Ovary (tissue), 9 donors: ENCODE data around the gene CPXM2. TPM values are rescaled to one million over a fixed set of nuclear protein-coding genes. Genes with fewer than 3 reads are reported as not detected.

Source experiments
- DNase-seq, 5 donors: peaks; one replicate each; pipeline ENCODE4 v3.0.0-alpha.2; 2019 to 2020
- H3K27ac ChIP-seq, 2 donors: fragments of 200-600 bp; one replicate each; pipeline versions ENCODE4 v1.5.1 to v1.8.0; 2019 to 2022
- H3K27me3 ChIP-seq: fragments of 200-600 bp; one replicate; pipeline ENCODE4 v1.8.0; 2022
- H3K36me3 ChIP-seq: fragments of 200-600 bp; sonication (generic); one replicate; pipeline ENCODE4 v1.5.1; 2019
- H3K4me1 ChIP-seq: one replicate; pipeline ENCODE4 v1.8.1; 2013; ENCODE audit warnings: mild to moderate bottlenecking, moderate library complexity; ENCODE audit not compliant: insufficient read depth
- H3K4me3 ChIP-seq: fragments of 200-600 bp; sonication (generic); one replicate; pipeline ENCODE4 v1.5.1; 2017
- H3K9me3 ChIP-seq, 2 donors: fragments of 200-600 bp in 1 of 2; sonication (generic) in 1 of 2; one replicate each; pipeline versions ENCODE4 v1.5.1 to v1.8.1; 2013 to 2019; ENCODE audit warnings: mild to moderate bottlenecking in 1 of 2, moderate library complexity in 1 of 2
- CTCF ChIP-seq, 3 donors: fragments of 450-650 bp in 2 of 3; fragments of 200-600 bp in 1 of 3; IDR thresholded peaks; one replicate each; pipeline versions ENCODE4 v1.5.1 to v1.8.0; 2016 to 2022; ENCODE audit warnings: antibody characterized with exemption in 3 of 3, mild to moderate bottlenecking in 1 of 3
- EP300 ChIP-seq: sonication (generic); formaldehyde crosslinking; IDR thresholded peaks from one replicate; pipeline ENCODE4 v1.6.1; 2017; ENCODE audit warnings: antibody characterized with exemption
- POLR2A ChIP-seq: fragments of 450-650 bp; IDR thresholded peaks from one replicate; pipeline ENCODE4 v1.6.1; 2017; ENCODE audit warnings: antibody characterized with exemption, mild to moderate bottlenecking, moderate library complexity
- WGBS, 3 donors: extraction: QIAGEN DNeasy Blood & Tissue Kit in 1 of 3; methylation state at CpG; one replicate each; pipeline versions ENCODE4 v1.1.5 to v1.1.7; 2013 to 2017; 5-methylcytosine and 5-hydroxymethylcytosine counted together
- intact Hi-C, 4 donors: fragments of 100-400 bp; cut with DNase I; formaldehyde crosslinking; loops; one replicate each; pipeline versions ENCODE4 v1.11.0 to v1.15.1; 2022 to 2023
- polyA plus RNA-seq, 2 donors: library from polyadenylated mRNA; stranded (reverse); fragments of 200-250 nt in 1 of 2; fragments of 350-450 nt in 1 of 2; fragmentation: Illumina TruSeq in 1 of 2; extraction: RNeasy Lipid Tissue Mini Kit (QIAGEN cat#74804) in 1 of 2; gene quantifications; one replicate each; pipeline ENCODE4 v1.2.3, GENCODE V29; 2013 to 2014
- total RNA-seq, 7 donors: library from RNA; depleted of rRNA in 2 of 7; stranded (reverse); fragments of >200 nt in 2 of 7; fragmentation: NEBNext Ultra II Directional in 3 of 7; extraction: Animal tissue kit (Norgen Biotek cat#: 25700) in 3 of 7; gene quantifications; one replicate each; pipeline versions ENCODE4 v1.1.0 to v1.2.4, GENCODE V29; 2016 to 2023
- donor health status: DM: no; HTN: no; CAD: no; lungs with moderate emphysema.
- donor health status: DM: no; HTN: no; CAD: no.
- donor health status: Bipolar disorder and iron deficiency.
- donor health status: DM: yes; HTN: yes; CAD: no.
- donor health status: DM: no; HTN: no; CAD: no.
- donor health status: DM: yes; HTN: yes; CAD: no.

The CPXM2 gene
- total and polyA plus RNA-seq, 9 donors, result 5.5 to 66.0 (median 13.3) TPM

- no peaks in the 10 kb centered on the region for H3K36me3 ChIP-seq
- 69 to 79% (median 75%) methylated on average over 5 of the region's 5 CpGs for WGBS, 3 donors
- H3K9me3 ChIP-seq, result no peaks in the 10 kb centered on the region
- H3K4me1 ChIP-seq, result no peaks in the 10 kb centered on the region
- H3K4me3 ChIP-seq, result no peak overlapping the region
- H3K27me3 ChIP-seq, result no peaks in the 10 kb centered on the region
- DNase-seq, result no peak
- intact Hi-C loops, result no loop called here
- no peak overlapping the region for H3K27ac ChIP-seq
- TF ChIP-seq CTCF (IDR thresholded peaks at IDR 0.05) (no peak), POLR2A (no peak), EP300 (no peak)
Observed at GRCh38 chr10:123796736-123797135, 94.9 kb downstream of the CPXM2 start.

- Histone ChIP-seq H3K4me1 (no peaks in the 10 kb centered on the region), H3K9me3 (no peaks in the 10 kb centered on the region), H3K36me3 (no peaks in the 10 kb centered on the region), H3K4me3 (no peak overlapping the region), H3K27me3 (no peaks in the 10 kb centered on the region), H3K27ac (no peak overlapping the region)
- TF ChIP-seq EP300 (no peak), POLR2A (no peak), CTCF (IDR thresholded peaks at IDR 0.05) (no peak)
- 56 to 69% (median 59%) methylated on average over 11 of the region's 11 CpGs for WGBS, 3 donors
- no peak for DNase-seq
- intact Hi-C loops, result no loop called here
Observed at GRCh38 chr10:123795846-123796590, 95.6 kb downstream of the CPXM2 start.

GRCh38 chr10:123795196-123795780 is 96.3 kb downstream of the CPXM2 start:
- Histone ChIP-seq H3K9me3 (no peaks in the 10 kb centered on the region), H3K36me3 (no peaks in the 10 kb centered on the region), H3K4me3 (no peak overlapping the region), H3K27ac (no peak overlapping the region), H3K4me1 (no peaks in the 10 kb centered on the region), H3K27me3 (no peaks in the 10 kb centered on the region)
- DNase-seq, result no peak
- no peak for TF ChIP-seq EP300
- no peak for TF ChIP-seq CTCF (IDR thresholded peaks at IDR 0.05)
- TF ChIP-seq POLR2A, result no peak
- 85 to 89% (median 87%) methylated on average over 10 of the region's 10 CpGs for WGBS, 3 donors
- intact Hi-C loops, result no loop called here

- H3K36me3 ChIP-seq, result no peaks in the 10 kb centered on the region
- no peak overlapping the region for H3K27ac ChIP-seq
- no peak for DNase-seq
- intact Hi-C loops, result no loop called here
- no peaks in the 10 kb centered on the region for H3K27me3 ChIP-seq
- 85 to 89% (median 85%) methylated on average over 11 of the region's 11 CpGs for WGBS, 3 donors
- H3K4me1 ChIP-seq, result no peaks in the 10 kb centered on the region
- TF ChIP-seq EP300, result no peak
- no peak for TF ChIP-seq POLR2A
- no peak for TF ChIP-seq CTCF (IDR thresholded peaks at IDR 0.05)
- H3K9me3 ChIP-seq, result no peaks in the 10 kb centered on the region
- H3K4me3 ChIP-seq, result no peak overlapping the region
Observed at GRCh38 chr10:123792248-123792978, 99.2 kb downstream of the CPXM2 start.
